Uterus (tissue), 4 donors: Measurements from ENCODE around the gene ATF7. TPM values are rescaled to one million over a fixed set of nuclear protein-coding genes. Genes with fewer than 3 reads are reported as not detected.

Source experiments
- DNase-seq, 2 donors: peaks; one replicate each; pipeline ENCODE4 v3.0.0-alpha.2; 2019 to 2020
- H3K27ac ChIP-seq, 2 donors: fragments of 200-600 bp; sonication (generic); 1 replicate in 1 of 2; 2 replicates in 1 of 2; pipeline ENCODE4 v1.5.1; 2016 to 2018
- H3K27me3 ChIP-seq, 2 donors: fragments of 200-600 bp; sonication (generic); one replicate each; pipeline ENCODE4 v1.5.1; 2018 to 2019; ENCODE audit warnings: control low read depth in 1 of 2
- H3K36me3 ChIP-seq, 2 donors: fragments of 200-600 bp; sonication (generic); one replicate each; pipeline ENCODE4 v1.5.1; 2019; ENCODE audit warnings: control low read depth in 1 of 2
- H3K4me1 ChIP-seq, 2 donors: fragments of 200-600 bp; sonication (generic); one replicate each; pipeline ENCODE4 v1.5.1; 2018 to 2019; ENCODE audit warnings: control low read depth in 1 of 2
- H3K4me3 ChIP-seq, 2 donors: fragments of 200-600 bp; sonication (generic); 1 replicate in 1 of 2; 2 replicates in 1 of 2; pipeline ENCODE4 v1.5.1; 2018 to 2019; ENCODE audit warnings: mild to moderate bottlenecking in 1 of 2
- H3K9me3 ChIP-seq, 2 donors: fragments of 200-600 bp; sonication (generic); one replicate each; pipeline ENCODE4 v1.5.1; 2019; ENCODE audit warnings: control low read depth in 1 of 2
- CTCF ChIP-seq, 4 experiments: fragments of 200-600 bp in 2 of 4; fragments of 450-650 bp in 2 of 4; sonication (generic) in 2 of 4; IDR thresholded peaks; one replicate each; pipeline ENCODE4 v1.5.1; 2016 to 2019; ENCODE audit warnings: antibody characterized with exemption in 4 of 4, mild to moderate bottlenecking in 2 of 4, moderate library complexity in 1 of 4
- POLR2A ChIP-seq, 2 donors: fragments of 450-650 bp; IDR thresholded peaks; one replicate each; pipeline ENCODE4 v1.6.1; 2016; ENCODE audit warnings: antibody characterized with exemption in 2 of 2, mild to moderate bottlenecking in 1 of 2, moderate library complexity in 1 of 2
- intact Hi-C: fragments of 100-400 bp; cut with DNase I; formaldehyde crosslinking; loops from one replicate; pipeline ENCODE4 v1.15.1; 2023; ENCODE audit warnings: low total_unique reads
- total RNA-seq, 4 donors: library from RNA; depleted of rRNA in 3 of 4; stranded (reverse); fragments of >200 nt in 3 of 4; gene quantifications; one replicate each; pipeline versions ENCODE4 v1.1.0 to v1.2.4, GENCODE V29; 2014 to 2023
- donor health status: DM: yes; HTN: yes; CAD: no.

The ATF7 gene
- total RNA-seq, 4 donors from 2014 or later = 10.6 to 47.6 (median 21.3) TPM

DNA sequence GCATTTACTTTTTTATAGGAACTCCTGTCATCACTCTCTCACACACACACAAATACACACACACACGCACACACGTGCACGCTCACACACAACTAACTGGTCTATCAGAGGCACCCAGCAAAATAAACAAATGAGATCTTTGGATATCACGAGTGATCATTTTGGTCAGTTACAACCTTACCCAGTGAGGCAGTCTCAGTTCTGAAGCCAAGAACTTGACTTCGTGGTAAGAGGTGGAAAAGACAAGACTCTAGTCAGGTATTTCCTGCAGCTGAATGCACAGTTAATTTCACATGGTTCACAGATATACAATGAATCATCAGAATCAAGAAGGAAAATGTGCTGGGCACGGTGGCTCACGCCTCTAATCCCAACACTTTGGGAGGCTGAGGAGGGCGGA is 39.4 kb downstream of the ATF7 start:
- Histone ChIP-seq H3K9me3 (no peaks in the 10 kb centered on the region), H3K36me3 (no peaks in the 10 kb centered on the region), H3K4me1 (no peaks in the 10 kb centered on the region), H3K4me3 (no peak overlapping the region), H3K27ac (no peak overlapping the region), H3K27me3 (no peaks in the 10 kb centered on the region)
- no peak for TF ChIP-seq POLR2A (IDR thresholded peaks at IDR 0.05)
- no peak for TF ChIP-seq CTCF (IDR thresholded peaks at IDR 0.05)
- no peak for DNase-seq
- intact Hi-C loops = no loop called here

DNA sequence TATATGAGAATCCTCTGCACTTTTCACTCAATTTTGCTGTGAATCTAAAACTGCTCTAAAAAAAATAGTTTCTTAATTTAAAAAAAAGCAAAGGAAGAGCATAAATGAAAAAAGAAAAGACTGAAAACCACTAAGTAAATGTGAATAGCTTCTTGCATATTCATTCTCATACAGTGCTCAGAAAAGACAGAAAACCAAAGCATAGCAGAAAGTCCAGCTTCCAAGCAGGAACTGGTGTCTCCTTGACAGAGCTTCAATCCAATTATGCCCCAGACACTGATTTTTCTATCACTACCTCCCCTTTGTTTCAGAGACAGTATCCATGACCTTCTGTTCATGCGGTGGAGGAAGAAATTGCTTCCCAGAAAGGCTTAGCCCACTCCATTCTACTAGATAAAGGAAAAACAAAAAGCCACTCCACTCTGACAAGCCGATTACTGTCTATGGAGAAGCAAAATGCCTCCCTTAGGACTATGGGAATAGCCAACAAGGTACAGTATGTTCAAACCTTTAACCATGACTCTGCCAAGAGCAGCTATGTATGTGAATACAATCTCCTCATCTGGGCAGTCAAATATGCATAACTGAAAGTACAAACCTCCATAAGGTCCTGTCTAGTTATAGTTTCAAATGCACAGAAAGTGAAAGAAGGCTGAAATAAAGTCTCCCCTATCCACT is 40.6 kb downstream of the ATF7 start:
- Histone ChIP-seq H3K36me3 (no peaks in the 10 kb centered on the region), H3K9me3 (no peaks in the 10 kb centered on the region), H3K27me3 (no peaks in the 10 kb centered on the region), H3K4me1 (no peaks in the 10 kb centered on the region), H3K27ac (no peak overlapping the region), H3K4me3 (no peak overlapping the region)
- DNase-seq = no peak
- intact Hi-C loops = no loop called here
- TF ChIP-seq POLR2A (IDR thresholded peaks at IDR 0.05) (no peak), CTCF (IDR thresholded peaks at IDR 0.05) (no peak)

DNA sequence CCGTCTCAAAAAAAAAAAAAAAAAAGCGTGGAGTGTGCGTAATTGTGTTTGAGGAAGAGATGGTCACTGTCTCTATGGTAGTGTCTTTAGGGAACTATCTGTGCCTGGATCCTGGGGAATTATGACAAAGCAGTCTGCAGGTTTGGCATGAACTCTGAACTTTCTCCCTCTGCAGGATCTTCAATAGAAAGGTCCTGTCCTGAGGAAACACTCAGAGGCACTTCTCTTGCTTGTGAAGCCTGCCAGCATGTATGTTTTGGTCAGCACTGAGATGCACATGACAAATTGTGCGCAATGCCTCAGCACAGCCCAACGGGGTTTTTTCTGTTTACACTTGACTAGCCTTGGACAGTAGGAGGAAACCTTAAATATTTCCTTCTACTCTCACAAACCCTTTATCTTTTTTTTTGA is 46.6 kb downstream of the ATF7 start:
- H3K4me3 ChIP-seq = no peak overlapping the region
- no peaks in the 10 kb centered on the region for H3K4me1 ChIP-seq
- no peak for DNase-seq
- H3K36me3 ChIP-seq = no peaks in the 10 kb centered on the region
- TF ChIP-seq POLR2A (IDR thresholded peaks at IDR 0.05) = no peak
- no peak for TF ChIP-seq CTCF (IDR thresholded peaks at IDR 0.05)
- no peak overlapping the region for H3K27ac ChIP-seq
- no peaks in the 10 kb centered on the region for H3K9me3 ChIP-seq
- intact Hi-C loops = no loop called here
- H3K27me3 ChIP-seq = no peaks in the 10 kb centered on the region

- no peak overlapping the region for H3K4me3 ChIP-seq
- H3K36me3 ChIP-seq = no peaks in the 10 kb centered on the region
- intact Hi-C loops = no loop called here
- no peak for DNase-seq
- TF ChIP-seq POLR2A (IDR thresholded peaks at IDR 0.05) (no peak), CTCF (IDR thresholded peaks at IDR 0.05) (no peak)
- H3K9me3 ChIP-seq = no peaks in the 10 kb centered on the region
- no peaks in the 10 kb centered on the region for H3K27me3 ChIP-seq
- no peak overlapping the region for H3K27ac ChIP-seq
- H3K4me1 ChIP-seq = no peaks in the 10 kb centered on the region
These were observed 47.4 kb downstream of the ATF7 start for GRCh38 chr12:53578783-53579182.

GRCh38 chr12:53577941-53578352 is 48.2 kb downstream of the ATF7 start:
- H3K4me3 ChIP-seq = no peak overlapping the region
- no peaks in the 10 kb centered on the region for H3K4me1 ChIP-seq
- intact Hi-C loops = no loop called here
- TF ChIP-seq POLR2A (IDR thresholded peaks at IDR 0.05) = no peak
- TF ChIP-seq CTCF (IDR thresholded peaks at IDR 0.05) = no peak
- no peaks in the 10 kb centered on the region for H3K36me3 ChIP-seq
- H3K27ac ChIP-seq = no peak overlapping the region
- DNase-seq = no peak
- no peaks in the 10 kb centered on the region for H3K9me3 ChIP-seq
- no peaks in the 10 kb centered on the region for H3K27me3 ChIP-seq
